HG02870 (cell line): ENCODE results near the gene THPO.

Source experiments
- ATAC-seq: cut with Tn5 transposase; IDR thresholded peaks from one replicate; pipeline ENCODE4 v1.9.1; 2021; ENCODE audit warnings: mild to moderate bottlenecking, moderate library complexity; ENCODE audit not compliant: unreplicated experiment

The THPO gene

GRCh38 chr3:184384856-184385422 lies 6.9 kb upstream of the THPO start:
- ATAC-seq: no peak

GRCh38 chr3:184384342-184384741 lies 6.3 kb upstream of the THPO start:
- ATAC-seq: no peak

- no peak for ATAC-seq
Observed at GRCh38 chr3:184383033-184383740, 5.2 kb upstream of the THPO start.

GRCh38 chr3:184382326-184383032 lies 4.5 kb upstream of the THPO start:
- ATAC-seq: no peak

GRCh38 chr3:184381261-184382224 lies 3.5 kb upstream of the THPO start:
- no peak for ATAC-seq

GRCh38 chr3:184380627-184381260 lies 2.7 kb upstream of the THPO start:
- ATAC-seq: no peak

- no peak for ATAC-seq
Observed at GRCh38 chr3:184380185-184380626, 2.2 kb upstream of the THPO start.

- no peak for ATAC-seq
Observed at GRCh38 chr3:184379358-184380184, 1.6 kb upstream of the THPO start, which contains the start of gene CHRD. CHRD (plus strand) TSS chr3:184380054; CDS start chr3:184380319, 265 bp downstream.

- no peak for ATAC-seq
Observed at GRCh38 chr3:184378651-184379357, 797 bp upstream of the THPO start.

- no peak for ATAC-seq
Observed at GRCh38 chr3:184377374-184377773, 633 bp downstream of the THPO start.

GRCh38 chr3:184375747-184376461 lies 2.1 kb downstream of the THPO start:
- no peak for ATAC-seq

- ATAC-seq: no peak
Observed at GRCh38 chr3:184373422-184373821, 4.6 kb downstream of the THPO start.

- ATAC-seq: no peak
Observed at GRCh38 chr3:184372911-184373310, 5.1 kb downstream of the THPO start.

- ATAC-seq: no peak
Observed at GRCh38 chr3:184372296-184372821, 5.6 kb downstream of the THPO start.

GRCh38 chr3:184371570-184372018 lies 6.4 kb downstream of the THPO start:
- no peak for ATAC-seq

GRCh38 chr3:184368586-184369183 lies 9.3 kb downstream of the THPO start:
- no peak for ATAC-seq

GRCh38 chr3:184368116-184368515 lies 9.9 kb downstream of the THPO start:
- no peak for ATAC-seq
